Gastrocnemius medialis (tissue), 4 donors: ENCODE data around the gene ERCC3. TPM values are rescaled to one million over a fixed set of nuclear protein-coding genes. Genes with fewer than 3 reads are reported as not detected.

Experiments
- ATAC-seq, 2 donors: fragments of 150-250 bp; one replicate each; pipeline ENCODE4 v1.9.1; 2016
- DNase-seq, 2 donors: peaks; one replicate each; pipeline ENCODE4 v3.0.0-alpha.2; 2019
- H3K27ac ChIP-seq, 4 donors: fragments of 200-600 bp; sonication (generic); 1 replicate in 1 of 4; 2 replicates in 3 of 4; pipeline ENCODE4 v1.5.1; 2016 to 2018; ENCODE audit warnings: mild to moderate bottlenecking in 2 of 4, moderate library complexity in 1 of 4
- H3K27me3 ChIP-seq, 3 donors: fragments of 200-600 bp; sonication (generic) in 2 of 3; 1 replicate in 1 of 3; 2 replicates in 2 of 3; pipeline versions ENCODE4 v1.5.1 to v1.6.0; 2016 to 2019; ENCODE audit warnings: mild to moderate bottlenecking in 1 of 3, moderate library complexity in 1 of 3
- H3K36me3 ChIP-seq, 2 donors: fragments of 200-600 bp; sonication (generic) in 1 of 2; one replicate each; pipeline ENCODE4 v1.5.1; 2017 to 2018
- H3K4me1 ChIP-seq, 2 donors: fragments of 200-600 bp; sonication (generic) in 1 of 2; one replicate each; pipeline ENCODE4 v1.5.1; 2016 to 2017; ENCODE audit warnings: mild to moderate bottlenecking in 2 of 2
- H3K4me3 ChIP-seq, 4 donors: fragments of 200-600 bp; sonication (generic) in 3 of 4; 1 replicate in 1 of 4; 2 replicates in 3 of 4; pipeline ENCODE4 v1.5.1; 2016 to 2019; ENCODE audit warnings: mild to moderate bottlenecking in 2 of 4
- H3K9me3 ChIP-seq, 3 donors: fragments of 200-600 bp; sonication (generic) in 2 of 3; 1 replicate in 1 of 3; 2 replicates in 2 of 3; pipeline ENCODE4 v1.5.1; 2016 to 2019
- POLR2A ChIP-seq, 2 donors: fragments of 450-650 bp; IDR thresholded peaks; one replicate each; pipeline ENCODE4 v1.6.1; 2017; ENCODE audit warnings: antibody characterized with exemption in 2 of 2, mild to moderate bottlenecking in 2 of 2, moderate library complexity in 2 of 2
- in situ Hi-C, 4 donors: fragments of 200-750 bp; cut with MboI; loops; one replicate each; pipeline versions ENCODE4 v1.15.0 to v1.8.0; 2017; ENCODE audit warnings: low sequenced_read_pairs in 4 of 4
- intact Hi-C: fragments of 100-400 bp; cut with DNase I; formaldehyde crosslinking; loops from one replicate; pipeline ENCODE4 v1.15.1; 2023; ENCODE audit warnings: low total_unique reads
- total RNA-seq, 4 donors: library from RNA; depleted of rRNA; stranded (reverse); fragments of >200 nt; gene quantifications; one replicate each; pipeline versions ENCODE4 v1.1.0 to v1.2.3, GENCODE V29; 2016
- TF ChIP-seq, protein P1 (sequence below), 5 experiments: fragments of 450-650 bp in 3 of 5; fragments of 200-600 bp in 2 of 5; sonication (generic) in 2 of 5; IDR thresholded peaks in 4 of 5; conservative IDR thresholded peaks in 1 of 5; 1 replicate in 4 of 5; 2 replicates in 1 of 5; pipeline ENCODE4 v1.5.1; 2016 to 2019; ENCODE audit warnings: antibody characterized with exemption in 5 of 5, mild to moderate bottlenecking in 3 of 5, moderate library complexity in 3 of 5

The ERCC3 gene
- total RNA-seq, 4 donors from 2014 or later = 24.9 to 28.2 (median 26.7) TPM

DNA sequence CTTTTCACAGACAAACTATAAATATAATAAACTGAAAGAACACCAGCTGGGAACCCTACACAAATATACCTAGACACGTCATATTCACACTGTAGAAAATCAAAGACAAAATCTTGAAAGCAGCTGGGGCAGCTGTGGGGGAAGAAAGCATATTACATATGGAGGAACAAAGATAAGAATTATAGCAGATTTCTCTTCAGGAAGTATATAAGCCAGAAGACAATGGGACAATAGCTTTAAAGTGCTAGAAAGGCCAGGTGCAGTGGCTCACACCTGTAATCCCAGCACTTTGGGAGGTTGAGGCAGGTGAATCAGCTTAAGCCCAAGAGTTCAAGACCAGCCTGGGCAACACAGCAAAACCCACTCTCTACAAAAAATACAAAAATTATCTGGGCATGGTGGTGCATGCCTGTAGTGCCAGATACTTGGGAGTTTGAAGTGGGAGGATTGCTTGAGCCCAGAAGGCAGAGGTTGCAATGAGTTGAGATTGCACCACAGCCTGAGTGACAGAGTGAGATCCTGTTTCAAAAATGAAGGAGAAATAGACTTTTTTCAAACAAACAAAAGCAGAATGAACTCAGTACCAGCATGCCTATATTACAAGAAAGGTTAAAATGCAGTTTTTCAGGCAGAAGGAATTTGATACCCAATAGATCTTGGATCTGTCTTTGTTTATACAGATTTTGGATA is 26.8 kb upstream of the ERCC3 start:
- in situ Hi-C loops = loop anchor here in 2 of 4 donors (10.0 to 25.0 kb wide), 2 partner anchors 154 to 817 kb away; no protein-coding TSS in a partner anchor
- Histone ChIP-seq H3K9me3 (no peaks in the 10 kb centered on the region), H3K27ac (no peak overlapping the region), H3K4me3 (no peak overlapping the region), H3K36me3 (peaks cover 0 to 92% of the 10 kb centered on the region in 2 donors), H3K27me3 (no peaks in the 10 kb centered on the region), H3K4me1 (no peaks in the 10 kb centered on the region)
- DNase-seq (no peak), ATAC-seq (no peak)
- intact Hi-C loops = loop anchor here (5.0 kb wide), 1 partner anchor 157 kb away; no protein-coding TSS in a partner anchor
- TF ChIP-seq, protein P1, sequence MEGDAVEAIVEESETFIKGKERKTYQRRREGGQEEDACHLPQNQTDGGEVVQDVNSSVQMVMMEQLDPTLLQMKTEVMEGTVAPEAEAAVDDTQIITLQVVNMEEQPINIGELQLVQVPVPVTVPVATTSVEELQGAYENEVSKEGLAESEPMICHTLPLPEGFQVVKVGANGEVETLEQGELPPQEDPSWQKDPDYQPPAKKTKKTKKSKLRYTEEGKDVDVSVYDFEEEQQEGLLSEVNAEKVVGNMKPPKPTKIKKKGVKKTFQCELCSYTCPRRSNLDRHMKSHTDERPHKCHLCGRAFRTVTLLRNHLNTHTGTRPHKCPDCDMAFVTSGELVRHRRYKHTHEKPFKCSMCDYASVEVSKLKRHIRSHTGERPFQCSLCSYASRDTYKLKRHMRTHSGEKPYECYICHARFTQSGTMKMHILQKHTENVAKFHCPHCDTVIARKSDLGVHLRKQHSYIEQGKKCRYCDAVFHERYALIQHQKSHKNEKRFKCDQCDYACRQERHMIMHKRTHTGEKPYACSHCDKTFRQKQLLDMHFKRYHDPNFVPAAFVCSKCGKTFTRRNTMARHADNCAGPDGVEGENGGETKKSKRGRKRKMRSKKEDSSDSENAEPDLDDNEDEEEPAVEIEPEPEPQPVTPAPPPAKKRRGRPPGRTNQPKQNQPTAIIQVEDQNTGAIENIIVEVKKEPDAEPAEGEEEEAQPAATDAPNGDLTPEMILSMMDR (IDR thresholded peaks at IDR 0.05 in 4 of 5, conservative IDR thresholded peaks at IDR 0.05 in 1 of 5) = no peak

DNA sequence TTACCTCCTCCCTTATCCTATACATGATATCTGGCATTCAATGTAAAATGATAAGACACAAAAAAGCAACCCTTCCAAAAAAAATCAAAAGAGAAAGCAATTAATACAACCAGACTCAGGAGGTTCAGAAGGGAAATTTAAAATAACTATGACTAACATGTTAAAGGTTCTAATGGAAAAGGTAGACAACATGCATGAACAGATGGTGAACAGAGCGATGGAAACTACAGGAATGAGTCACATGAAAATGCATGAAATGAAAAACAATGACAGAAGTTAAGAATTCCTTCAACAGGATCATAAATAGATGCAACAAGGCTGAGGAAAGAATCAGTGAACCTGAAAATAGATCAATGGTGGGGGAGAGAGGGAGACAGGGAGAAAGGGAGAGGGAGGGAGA is 26.1 kb upstream of the ERCC3 start:
- DNase-seq = no peak
- TF ChIP-seq POLR2A (IDR thresholded peaks at IDR 0.05) = no peak
- TF ChIP-seq, protein P1 (IDR thresholded peaks at IDR 0.05 in 4 of 5, conservative IDR thresholded peaks at IDR 0.05 in 1 of 5) = no peak
- H3K4me1 ChIP-seq = no peaks in the 10 kb centered on the region
- in situ Hi-C loops (loop anchor here in 2 of 4 donors (10.0 to 25.0 kb wide), 2 partner anchors 155 to 817 kb away; no protein-coding TSS in a partner anchor), intact Hi-C loops (loop anchor here (5.0 kb wide), 1 partner anchor 157 kb away; no protein-coding TSS in a partner anchor)
- no peaks in the 10 kb centered on the region for H3K27me3 ChIP-seq
- no peak for ATAC-seq
- no peak overlapping the region for H3K27ac ChIP-seq
- no peaks in the 10 kb centered on the region for H3K9me3 ChIP-seq
- peaks cover 0 to 92% of the 10 kb centered on the region in 2 donors for H3K36me3 ChIP-seq
- H3K4me3 ChIP-seq = no peak overlapping the region

DNA sequence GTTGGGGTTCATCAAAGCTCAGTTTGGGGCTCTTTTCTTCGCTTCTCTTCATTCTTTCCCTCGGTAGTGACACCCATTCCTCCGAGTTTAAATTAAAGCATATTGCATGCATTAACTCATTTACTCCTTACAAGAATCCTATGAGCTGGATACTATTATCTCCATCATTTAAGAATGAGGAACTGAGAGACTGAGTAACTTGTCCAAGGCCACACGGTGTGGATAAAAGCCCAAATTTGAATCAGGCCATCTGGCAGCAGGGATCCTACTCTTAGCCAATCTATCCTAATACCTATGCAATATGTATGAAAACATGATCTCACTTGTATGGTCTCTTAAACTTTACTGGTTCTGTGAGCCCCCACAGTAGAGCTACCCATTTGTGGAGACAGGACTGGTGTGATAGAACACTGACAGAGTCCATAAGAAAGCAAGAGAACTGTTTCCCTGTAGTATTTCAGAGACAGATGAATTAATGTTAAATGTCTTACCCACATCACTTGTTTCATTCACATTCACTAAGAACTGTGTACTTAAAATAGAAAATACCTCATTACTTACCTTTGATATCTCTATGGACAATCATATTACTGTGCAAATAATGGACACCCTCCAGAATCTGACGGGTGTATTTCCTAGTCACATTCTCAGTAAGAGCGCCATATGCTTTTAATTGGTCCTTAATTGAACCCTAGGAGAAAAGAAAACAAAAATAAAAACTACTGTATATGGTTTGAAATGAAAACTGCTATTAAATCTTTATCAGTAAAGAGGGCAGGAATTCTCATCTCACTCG is 20.4 kb upstream of the ERCC3 start:
- DNase-seq = no peak
- H3K27me3 ChIP-seq = no peaks in the 10 kb centered on the region
- TF ChIP-seq, protein P1 (IDR thresholded peaks at IDR 0.05 in 4 of 5, conservative IDR thresholded peaks at IDR 0.05 in 1 of 5) = no peak
- TF ChIP-seq POLR2A (IDR thresholded peaks at IDR 0.05) = no peak
- H3K4me1 ChIP-seq = no peaks in the 10 kb centered on the region
- peaks cover 3 to 94% of the 10 kb centered on the region in 2 donors for H3K36me3 ChIP-seq
- no peak overlapping the region for H3K4me3 ChIP-seq
- H3K27ac ChIP-seq = no peak overlapping the region
- no peak for ATAC-seq
- no peaks in the 10 kb centered on the region for H3K9me3 ChIP-seq
- intact Hi-C loops = no loop called here
- in situ Hi-C loops = loop anchor here in 1 of 4 donors (25.0 kb wide), 1 partner anchor 823 kb away; no protein-coding TSS in a partner anchor

DNA sequence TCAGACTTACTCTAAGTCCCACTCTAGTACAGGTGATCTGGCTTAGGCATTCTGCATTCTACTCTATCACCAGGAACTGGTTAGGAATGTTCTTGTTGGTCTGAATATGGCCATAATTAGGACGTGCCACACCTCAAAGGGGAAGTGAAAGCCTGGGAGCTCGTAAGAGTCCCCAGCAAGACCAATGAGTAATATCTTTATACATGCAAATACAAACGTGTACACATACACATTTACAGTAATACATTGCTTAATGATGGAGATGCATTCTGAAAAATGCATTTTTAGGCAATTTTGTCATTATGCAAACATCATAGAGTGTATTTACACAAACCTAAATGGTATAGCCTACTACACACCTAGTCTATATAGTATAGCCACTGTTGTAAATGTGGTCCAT is 19.5 kb upstream of the ERCC3 start:
- intact Hi-C loops (no loop called here), in situ Hi-C loops (loop anchor here in 1 of 4 donors (25.0 kb wide), 1 partner anchor 824 kb away; no protein-coding TSS in a partner anchor)
- Histone ChIP-seq H3K9me3 (no peaks in the 10 kb centered on the region), H3K4me3 (no peak overlapping the region), H3K27ac (no peak overlapping the region), H3K4me1 (no peaks in the 10 kb centered on the region), H3K27me3 (no peaks in the 10 kb centered on the region), H3K36me3 (peaks cover 3 to 90% of the 10 kb centered on the region in 2 donors)
- TF ChIP-seq POLR2A (IDR thresholded peaks at IDR 0.05) = no peak
- TF ChIP-seq, protein P1 (IDR thresholded peaks at IDR 0.05 in 4 of 5, conservative IDR thresholded peaks at IDR 0.05 in 1 of 5) = no peak
- DNase-seq = no peak
- no peak for ATAC-seq
